SK-N-DZ (cell line): ENCODE results near the gene PTCRA.
"Not testable (repeated sequence)": the region's sequence is repeated elsewhere in the genome, so short reads cannot be mapped to it uniquely, and the experiment has no call there.

Source experiments
- DNase-seq: peaks from one replicate; pipeline ENCODE4 v3.0.0-alpha.2; 2015; ENCODE audit warnings: low spot score

The PTCRA gene

DNA sequence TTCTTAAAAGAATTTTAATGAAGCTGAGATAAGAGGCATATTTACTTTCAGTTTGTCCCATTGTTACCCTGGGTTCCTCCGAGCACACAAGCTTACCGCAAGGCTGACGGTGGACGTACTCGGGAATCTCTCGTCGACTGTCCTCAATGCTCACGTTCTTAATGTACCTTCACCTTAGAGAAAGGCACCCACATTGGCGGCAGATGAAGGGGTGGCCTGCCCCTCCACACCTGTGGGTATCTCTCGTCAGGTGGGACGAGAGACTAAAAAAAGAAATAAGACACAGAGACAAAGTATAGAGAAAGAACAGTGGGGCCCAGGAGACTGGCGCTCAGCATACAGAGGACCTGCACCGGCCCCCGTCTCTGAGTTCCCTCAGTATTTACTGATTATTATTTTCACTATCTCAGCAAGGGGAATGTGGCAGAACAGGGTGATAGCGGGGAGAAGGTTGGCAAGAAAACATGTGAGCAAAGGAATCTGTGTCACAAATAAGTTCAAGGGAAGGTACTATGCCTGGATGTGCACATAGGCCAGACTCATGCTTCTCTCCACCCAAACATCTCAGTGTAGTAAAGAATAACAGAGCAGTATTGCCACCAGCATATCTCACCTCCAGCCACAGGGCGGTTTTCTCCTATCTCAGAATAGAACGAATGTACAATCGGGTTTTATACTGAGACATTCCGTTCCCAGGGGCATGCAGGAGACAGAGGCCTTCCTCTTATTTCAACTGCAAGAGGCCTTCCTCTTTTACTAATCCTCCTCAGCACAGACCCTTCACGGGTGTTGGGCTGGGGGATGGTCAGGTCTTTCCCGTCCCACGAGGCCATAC, 13.2 kb upstream of the PTCRA start:
- DNase-seq = not testable (repeated sequence)

DNA sequence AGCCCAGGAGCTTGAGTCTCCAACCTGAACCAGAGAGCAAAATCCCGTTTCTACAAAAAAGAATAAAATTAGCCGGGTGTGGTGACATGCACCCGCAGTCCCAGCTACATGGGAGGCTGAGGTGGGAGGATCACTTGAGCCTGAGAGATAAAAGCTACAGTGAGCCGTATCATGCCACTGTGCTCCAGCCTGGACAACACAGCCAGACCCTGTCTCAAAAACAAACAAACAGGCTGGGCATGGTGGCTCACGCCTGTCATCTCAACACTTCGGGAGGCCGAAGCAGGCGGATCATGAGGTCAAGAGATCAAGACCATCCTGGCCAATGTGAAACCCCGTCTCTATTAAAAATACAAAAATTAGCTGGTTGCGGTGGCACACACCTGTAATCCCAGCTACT, 11.4 kb upstream of the PTCRA start:
- DNase-seq = no peak

DNA sequence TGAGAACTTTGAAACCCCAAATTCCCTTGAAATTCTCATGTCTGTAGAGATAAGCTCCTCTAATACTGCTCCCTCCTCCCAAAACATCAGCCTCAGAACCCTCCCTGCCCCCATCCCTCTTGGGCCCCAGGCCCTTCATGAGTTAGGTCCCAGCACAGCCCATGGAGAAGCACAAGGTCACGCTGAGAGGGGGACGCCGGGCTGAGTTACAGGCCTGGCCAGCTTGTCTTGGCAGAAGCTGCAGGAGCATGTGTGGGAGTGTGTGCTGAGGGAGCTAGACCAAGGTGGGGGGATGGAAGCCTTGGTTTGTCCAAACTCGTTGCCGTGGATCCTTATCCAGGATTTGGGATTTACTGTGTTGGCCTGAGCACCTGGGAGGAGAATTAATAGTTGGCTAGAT, 8.5 kb upstream of the PTCRA start:
- DNase-seq = no peak

DNA sequence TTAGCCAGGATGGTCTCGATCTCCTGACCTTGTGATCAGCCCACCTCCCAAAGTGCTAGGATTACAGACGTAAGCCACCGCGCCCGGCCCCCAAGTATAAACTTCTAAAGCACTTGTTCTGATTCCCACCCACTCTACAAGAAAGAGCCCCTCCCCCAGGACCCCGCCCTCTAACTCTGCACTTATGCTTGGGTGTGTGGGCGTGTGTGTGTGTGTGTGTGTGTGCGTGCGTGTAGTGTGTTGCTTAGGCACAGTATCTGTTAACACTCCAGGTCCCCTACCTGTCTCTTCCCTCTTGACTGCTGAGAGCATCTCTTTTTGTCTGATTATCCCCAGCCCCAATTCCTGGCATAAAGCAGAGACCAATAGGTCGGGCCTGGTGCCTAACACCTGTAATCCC, 6.0 kb upstream of the PTCRA start:
- DNase-seq = no peak

DNA sequence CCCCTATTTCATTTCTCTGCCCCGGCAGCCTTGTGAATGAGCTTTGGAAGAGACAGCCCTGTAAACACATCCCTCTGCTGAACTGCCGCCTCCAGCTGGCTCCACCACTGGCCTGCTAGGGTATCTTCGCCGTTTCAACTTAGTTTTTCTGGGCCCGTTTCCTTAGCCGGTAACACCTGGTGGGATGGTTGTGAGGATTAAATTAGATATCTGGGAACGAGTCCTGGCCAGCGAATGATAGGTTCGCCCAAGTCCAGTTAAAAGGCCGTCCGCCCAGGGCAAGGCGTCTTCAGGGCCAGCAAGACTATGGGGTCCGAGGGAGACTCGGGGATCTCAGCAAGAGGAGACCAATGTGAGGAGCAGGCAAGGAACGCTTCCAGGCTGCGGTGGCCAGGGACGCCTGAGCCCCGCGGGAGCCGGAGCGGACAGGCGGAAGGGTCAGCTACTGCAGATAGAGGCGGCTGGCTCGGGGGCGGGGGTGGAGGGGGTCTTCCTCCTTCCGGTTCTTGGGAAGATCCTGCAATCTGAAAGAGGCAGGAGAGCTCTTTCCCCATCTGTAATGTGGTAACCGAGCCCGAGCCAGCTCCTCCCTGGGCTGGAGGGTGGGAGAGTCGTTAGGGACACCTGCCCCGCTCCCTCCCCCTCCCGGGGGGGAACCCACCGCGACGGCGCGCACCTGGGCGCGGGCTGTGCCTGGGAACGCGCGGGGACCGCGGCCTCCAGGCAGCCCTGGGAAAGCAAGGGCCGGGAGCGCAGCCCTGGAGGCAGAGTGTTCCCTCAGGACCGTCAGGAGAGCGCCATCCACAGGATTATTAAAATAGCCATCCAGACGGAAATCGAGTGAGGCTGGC, 4.5 kb upstream of the PTCRA start:
- DNase-seq = peak; percentile 41

DNA sequence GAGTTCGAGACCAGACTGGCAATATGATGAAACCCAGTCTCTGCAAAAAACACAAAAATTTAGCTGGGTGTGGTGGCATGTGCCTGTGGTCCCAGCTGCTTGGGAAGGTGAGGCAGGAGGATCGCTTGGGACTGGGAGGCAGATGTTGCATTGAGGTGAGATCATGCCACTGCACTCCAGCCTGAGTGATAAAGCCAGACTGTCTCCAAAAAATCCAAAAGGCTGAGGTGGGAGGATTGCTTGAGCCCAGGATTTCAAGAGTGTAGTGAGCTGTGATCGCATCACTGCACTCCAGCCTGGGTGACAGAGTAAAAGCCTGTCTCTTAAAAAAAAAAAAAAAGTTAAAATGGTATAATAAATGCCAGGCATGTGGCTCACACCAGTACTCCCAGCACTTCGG, 1.3 kb upstream of the PTCRA start:
- no peak for DNase-seq

DNA sequence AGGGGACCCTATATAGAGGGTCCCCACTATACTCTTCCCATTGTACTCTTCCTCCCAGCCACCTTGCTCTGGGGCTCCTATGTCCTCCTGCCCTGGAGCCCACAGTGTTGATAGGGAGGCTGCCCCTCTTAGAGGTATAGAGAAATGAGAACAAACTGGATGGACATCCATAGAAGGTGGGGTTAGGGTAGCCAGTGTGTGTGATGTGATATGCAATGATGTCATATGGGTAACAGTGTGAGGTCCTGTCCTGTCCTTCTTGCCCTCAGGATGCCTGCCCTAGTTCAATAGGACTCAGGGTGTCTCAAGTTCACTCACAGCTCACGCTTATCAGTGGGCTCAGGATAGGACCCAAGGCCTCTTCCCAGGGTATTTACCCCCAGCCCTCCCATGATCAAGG, 435 bp downstream of the PTCRA start:
- no peak for DNase-seq

DNA sequence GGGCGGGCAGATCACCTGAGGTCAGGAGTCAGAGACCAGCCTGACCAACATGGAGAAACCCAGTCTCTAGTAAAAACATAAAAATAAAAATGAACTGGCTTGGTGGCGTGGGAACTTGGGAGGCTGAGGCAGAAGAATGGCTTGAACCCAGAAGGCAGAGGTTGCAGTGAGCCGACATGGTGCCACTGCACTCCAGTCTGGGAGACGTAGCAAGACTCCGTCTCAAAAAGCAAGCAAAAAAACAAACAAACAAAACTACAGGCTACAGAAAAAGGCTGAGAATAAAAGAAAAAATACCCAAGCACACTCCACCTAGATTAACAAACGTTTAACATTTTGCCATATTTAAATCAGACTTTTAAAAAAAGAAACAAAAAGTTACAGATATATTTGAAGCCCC, 5.9 kb downstream of the PTCRA start:
- no peak for DNase-seq

DNA sequence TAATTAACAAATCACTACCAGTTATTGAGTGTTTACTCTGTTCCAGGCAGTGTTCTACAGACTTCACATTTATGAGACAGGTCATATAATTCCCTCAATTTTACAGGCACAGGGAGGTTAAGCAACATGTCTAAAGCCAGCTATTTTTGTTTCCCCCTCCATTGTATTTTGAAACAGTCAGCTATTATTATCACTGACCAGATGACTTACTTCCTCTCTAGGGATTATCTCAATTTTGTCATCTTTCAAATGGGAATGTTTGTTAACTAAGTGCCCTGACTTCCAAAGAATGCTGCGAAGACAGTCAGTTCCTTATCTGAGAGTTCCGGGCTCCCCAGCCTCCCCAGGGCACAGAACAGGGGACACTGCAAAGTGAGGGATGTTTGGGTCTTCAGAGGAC, 7.8 kb downstream of the PTCRA start:
- DNase-seq = no peak

DNA sequence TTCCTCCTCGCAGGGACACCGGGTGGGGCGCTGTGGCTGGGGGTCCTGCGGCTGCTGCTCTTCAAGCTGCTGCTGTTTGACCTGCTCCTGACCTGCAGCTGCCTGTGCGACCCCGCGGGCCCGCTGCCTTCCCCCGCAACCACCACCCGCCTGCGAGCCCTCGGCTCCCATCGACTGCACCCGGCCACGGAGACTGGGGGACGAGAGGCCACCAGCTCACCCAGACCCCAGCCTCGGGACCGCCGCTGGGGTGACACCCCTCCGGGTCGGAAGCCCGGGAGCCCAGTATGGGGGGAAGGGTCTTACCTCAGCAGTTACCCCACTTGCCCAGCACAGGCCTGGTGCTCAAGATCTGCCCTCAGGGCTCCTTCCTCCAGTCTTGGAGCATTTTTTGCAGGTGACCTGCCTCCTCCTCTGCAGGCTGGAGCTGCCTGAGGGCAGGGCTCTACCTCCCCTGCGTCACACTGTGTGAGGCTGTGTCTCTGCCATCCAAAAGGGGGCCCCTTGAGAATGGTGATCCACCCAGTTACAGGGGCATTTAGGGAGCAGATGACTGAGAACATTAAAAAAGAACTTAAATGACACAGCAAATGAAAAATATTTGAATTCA, 9.5 kb downstream of the PTCRA start:
- DNase-seq = no peak

DNA sequence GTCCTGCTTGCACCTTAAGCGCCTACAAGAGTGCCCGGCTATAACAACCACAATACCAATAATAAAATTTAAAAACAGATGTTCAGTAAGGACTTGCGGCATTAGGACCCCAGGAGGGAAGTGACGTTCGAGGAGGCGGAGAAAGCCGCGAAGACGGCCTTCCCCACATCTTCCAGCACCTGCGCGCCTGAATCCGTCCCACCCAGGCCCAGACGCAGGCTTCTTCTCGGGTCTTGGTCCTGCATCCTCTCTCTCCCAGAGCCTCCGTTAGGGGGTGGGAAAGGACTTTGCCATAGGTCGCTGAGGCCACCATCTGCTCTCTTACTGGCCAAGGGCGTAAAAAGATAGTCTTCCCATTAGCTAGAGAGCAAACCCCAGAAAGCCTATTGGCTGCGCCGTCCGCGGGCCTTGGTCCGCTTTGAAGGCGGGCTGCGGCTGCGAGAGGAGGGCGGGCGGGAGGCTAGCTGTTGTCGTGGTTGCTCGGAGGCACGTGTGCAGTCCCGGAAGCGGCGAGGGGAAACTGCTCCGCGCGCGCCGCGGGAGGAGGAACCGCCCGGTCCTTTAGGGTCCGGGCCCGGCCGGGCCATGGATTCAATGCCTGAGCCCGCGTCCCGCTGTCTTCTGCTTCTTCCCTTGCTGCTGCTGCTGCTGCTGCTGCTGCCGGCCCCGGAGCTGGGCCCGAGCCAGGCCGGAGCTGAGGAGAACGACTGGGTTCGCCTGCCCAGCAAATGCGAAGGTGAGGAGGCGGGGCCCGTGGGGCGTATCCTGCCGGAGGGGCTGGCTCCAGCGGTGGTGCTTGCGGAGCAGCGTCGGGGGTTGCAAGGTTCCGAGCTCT, 13.3 kb downstream of the PTCRA start, which contains the start of gene CNPY3:
Gene CNPY3 (plus strand): TSS at position 495 of the 835 bp plus-strand sequence. CDS start 91 bp downstream, at position 586.
- DNase-seq = peak; percentile 100

DNA sequence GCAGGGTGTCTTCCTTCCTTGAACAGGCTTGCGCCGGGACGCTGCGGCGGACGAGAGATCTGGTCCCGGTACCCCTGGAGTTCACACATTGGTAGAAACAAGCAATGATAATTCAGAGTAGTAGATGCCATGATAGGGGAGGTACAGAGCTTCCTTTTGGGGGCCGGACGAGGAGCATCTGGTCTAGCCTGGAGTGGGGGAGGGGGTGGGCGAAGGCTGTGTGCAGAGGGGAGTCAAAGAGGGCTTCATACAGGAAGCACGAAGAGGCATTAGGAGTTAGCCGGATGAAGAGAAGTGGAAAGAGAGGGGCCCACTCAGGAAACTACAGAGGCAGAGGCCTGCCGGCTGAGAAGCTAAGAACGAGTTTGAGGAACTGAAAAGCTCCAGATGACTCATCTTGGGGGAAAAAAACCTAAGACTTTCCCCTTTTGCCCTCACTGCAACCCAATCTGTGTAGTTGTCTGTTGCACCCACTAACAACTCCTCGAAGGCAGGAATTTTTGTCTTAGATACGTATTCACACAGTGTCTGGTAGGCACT, 14.0 kb downstream of the PTCRA start:
- DNase-seq = no peak

DNA sequence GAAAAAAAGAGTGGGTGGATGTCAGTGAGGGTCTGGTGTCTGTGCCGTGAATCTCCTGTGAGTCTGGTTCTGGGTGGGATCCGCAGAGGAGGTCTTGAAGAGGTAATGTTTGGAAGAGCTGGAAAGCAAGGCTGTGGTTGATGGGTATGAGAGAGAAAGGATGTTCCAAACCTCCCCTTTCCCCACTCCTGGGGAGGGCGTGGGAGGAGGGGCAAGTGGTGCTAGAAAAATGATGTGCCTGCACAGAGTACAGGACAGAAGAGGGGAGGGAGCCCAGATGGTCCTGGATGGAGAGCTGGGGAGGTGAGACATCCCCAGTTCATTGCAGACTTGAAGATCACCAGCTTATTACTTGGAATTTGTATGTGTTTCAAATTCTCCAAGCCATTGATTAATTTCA, 16.6 kb downstream of the PTCRA start:
- DNase-seq = no peak

DNA sequence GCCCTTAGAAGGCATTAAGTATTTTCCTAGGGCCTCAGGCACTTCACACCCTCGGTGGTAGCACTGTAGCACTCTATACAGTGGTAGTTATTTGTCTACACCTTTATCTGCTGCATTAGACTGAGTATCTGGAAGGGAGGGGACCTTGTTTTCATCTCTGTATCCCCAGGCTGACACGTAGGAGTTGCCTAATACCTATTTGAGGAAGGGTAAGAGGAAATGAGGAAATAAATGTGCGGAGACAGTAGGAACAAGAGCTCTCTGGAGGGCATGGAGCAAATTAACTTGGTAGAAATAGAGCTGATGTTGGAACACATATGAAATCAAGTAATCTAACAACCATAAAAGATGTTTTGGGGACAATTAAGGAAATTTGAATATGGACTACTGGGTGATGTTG, 17.4 kb downstream of the PTCRA start:
- DNase-seq = no peak

DNA sequence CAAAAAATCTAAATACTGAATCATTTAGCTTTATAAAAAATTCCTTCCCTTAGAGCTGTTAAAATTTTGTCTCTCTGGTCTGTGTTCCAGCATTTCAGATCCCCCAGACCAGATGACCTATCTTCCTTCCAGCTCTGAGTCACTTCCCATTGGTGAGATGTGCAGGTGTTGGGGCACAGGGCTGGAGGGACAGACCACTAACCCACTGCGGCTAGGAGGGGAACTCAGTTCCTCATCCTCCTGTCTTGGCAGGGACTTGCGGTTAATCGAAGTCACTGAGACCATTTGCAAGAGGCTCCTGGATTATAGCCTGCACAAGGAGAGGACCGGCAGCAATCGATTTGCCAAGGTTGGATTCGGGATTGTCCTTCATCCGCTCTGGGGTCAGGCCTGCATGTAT, 19.5 kb downstream of the PTCRA start:
- no peak for DNase-seq

DNA sequence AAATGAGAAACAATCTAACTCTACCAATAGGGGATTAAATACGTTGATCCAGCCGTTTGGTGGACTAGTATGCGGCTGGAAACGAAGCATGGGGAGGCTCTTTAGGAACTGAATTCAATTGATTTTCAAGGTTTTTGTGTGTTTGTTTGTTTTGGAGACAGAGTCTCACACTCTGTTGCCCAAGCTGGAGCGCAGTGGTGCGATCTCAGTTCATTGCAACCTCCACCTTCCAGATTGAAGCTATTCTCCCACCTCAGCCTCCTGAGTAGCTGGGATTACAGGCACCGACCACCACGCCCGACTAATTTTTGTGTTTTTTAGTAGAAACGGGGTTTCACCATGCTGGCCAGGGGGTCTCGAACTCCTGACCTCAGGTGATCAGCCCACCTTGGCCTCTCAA, 20.5 kb downstream of the PTCRA start:
- no peak for DNase-seq

DNA sequence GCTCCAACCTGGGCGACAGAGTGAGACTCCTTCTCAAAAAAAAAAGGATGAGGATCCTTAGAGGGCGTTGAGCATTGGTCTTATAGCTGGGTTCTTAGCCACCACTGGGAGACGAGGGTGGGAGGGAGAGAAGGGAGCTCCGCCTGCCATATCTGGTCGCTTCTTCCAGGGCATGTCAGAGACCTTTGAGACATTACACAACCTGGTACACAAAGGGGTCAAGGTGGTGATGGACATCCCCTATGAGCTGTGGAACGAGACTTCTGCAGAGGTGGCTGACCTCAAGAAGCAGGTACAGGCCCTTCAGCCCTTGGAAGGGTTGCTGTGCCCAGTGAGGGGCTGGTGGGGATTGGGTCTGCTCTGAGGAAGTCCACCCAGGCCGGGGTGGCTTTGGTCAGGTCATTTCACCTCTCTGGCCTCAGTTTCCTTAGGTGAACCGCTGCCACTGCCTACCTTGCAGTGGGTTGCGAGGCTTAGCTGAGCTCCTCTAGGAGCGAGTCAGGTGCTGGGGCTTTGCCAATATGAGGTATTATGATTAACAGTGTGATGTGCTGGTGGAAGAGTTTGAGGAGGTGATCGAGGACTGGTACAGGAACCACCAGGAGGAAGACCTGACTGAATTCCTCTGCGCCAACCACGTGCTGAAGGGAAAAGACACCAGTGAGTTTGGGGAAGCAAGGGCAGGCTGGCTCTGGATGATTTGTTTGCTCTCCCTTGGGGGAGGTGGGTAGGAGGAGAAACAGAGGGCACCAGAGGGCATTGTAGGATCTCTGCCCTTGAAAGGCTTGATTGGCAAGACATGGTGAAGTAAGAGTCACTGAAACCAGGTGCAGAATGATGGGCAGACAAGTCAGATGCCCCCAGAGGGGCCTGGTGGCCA, 21.9 kb downstream of the PTCRA start:
- DNase-seq = no peak

DNA sequence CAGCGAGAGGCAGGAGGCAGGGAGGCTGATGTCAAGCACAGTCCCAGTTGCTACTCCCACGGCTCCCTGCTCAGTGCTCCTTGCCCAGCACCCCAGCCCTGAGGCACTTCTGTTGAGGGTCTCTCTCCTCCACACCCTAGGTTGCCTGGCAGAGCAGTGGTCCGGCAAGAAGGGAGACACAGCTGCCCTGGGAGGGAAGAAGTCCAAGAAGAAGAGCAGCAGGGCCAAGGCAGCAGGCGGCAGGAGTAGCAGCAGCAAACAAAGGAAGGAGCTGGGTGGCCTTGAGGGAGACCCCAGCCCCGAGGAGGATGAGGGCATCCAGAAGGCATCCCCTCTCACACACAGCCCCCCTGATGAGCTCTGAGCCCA, 22.6 kb downstream of the PTCRA start:
- DNase-seq = no peak

DNA sequence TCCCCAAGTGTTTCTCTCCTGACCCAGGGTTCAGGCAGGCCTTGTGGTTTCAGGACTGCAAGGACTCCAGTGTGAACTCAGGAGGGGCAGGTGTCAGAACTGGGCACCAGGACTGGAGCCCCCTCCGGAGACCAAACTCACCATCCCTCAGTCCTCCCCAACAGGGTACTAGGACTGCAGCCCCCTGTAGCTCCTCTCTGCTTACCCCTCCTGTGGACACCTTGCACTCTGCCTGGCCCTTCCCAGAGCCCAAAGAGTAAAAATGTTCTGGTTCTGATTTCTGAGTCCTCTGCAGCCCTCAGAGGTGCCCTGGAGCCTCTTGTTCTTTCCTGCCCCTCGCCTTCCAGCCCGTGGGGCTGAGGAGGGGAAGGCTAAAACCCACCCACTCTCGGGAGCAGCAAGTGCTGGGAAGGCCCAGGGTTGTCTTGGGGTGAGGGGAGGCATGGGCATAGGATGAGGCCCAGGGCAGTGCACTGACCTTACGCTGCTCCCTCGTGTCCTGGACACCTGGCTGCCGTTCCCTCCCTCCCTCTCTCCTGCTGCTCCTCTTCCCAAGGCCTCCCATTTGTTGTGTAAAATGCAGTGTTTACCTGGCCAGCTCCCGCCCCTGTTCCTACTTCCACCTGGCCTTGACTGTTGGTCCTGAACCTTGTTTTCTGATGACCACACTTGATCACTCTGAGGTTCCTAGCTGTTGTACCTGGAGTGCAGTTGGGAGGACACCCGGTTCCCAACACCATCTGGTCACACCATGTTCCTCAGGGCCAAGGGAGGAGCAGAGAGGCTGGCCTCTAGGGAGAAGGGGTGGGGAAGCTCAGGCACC, 23.3 kb downstream of the PTCRA start:
- no peak for DNase-seq
